Activated CD8-positive, alpha-beta memory T cell treated with anti-CD3 and anti-CD28 coated beads, Interleukin-2, amount 50 U/mL, for 48 hours (primary cell): Measurements from ENCODE around the gene DCN.

Experiments used
- DNase-seq: peaks from one replicate; pipeline ENCODE4 v3.0.0-alpha.2; 2020

DCN gene

GRCh38 chr12:91098461-91098860 is 84.2 kb downstream of the DCN start:
- no peak for DNase-seq

- no peak for DNase-seq
Measured at GRCh38 chr12:91094957-91095356, 87.7 kb downstream of the DCN start.

DNA sequence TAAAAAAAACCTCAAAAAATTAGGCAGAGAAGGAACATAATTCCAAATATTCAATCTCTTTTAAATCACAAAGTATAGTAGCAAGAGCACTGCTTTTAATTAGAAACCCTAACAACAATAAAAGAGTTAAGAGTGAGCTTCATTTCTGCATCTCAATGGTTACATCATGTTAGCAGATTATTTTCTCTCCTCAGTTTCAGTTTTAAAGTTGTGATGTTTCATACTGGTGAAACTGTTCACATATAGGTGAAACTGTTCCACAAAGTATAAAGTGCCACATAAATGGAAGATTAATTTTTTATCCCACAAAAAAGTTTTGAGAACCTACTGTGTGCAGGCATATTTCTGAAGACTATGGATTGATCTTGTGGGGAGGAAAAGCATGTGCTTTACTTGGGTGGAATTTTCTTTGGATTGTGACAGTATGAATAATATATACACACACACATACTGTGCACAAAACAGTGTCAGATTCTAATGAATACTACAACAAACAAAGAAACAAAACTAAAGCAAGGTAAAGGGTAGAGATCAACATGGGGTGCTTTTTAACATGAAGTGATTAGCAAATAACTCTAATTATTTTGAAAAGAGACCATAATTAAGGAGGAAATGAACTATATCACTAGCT is 88.5 kb downstream of the DCN start:
- no peak for DNase-seq

- no peak for DNase-seq
Measured at GRCh38 chr12:91093341-91093740, 89.3 kb downstream of the DCN start.

- no peak for DNase-seq
Measured at GRCh38 chr12:91091916-91092715, 90.5 kb downstream of the DCN start.
